ENCODE data around the gene TSPAN33. TPM values are rescaled to one million over a fixed set of nuclear protein-coding genes. Genes with fewer than 3 reads are reported as not detected.

TSPAN33 gene
- total and polyA plus RNA-seq, 10 of the 15 experiments (the other 5 are each of a cell fraction or from before 2014, with no cell fraction given): 12.0 to 123 (median 86.3) TPM

GRCh38 chr7:129203050-129203741 is 58.7 kb downstream of the TSPAN33 start (continued):
- TF ChIP-seq USF1 (IDR thresholded peaks at IDR 0.05; ENCODE audit: borderline replicate concordance, extremely low read length, insufficient read depth, low read depth, low read length) (no peak), ZBED1 (IDR thresholded peaks at IDR 0.05; ENCODE audit: borderline replicate concordance) (no peak), ZNF622 (IDR thresholded peaks at IDR 0.05) (no peak), RELA (IDR thresholded peaks at IDR 0.05; ENCODE audit: borderline replicate concordance, partially characterized antibody) (no peak), CHD2 (IDR thresholded peaks at IDR 0.05; ENCODE audit: borderline replicate concordance, low read depth, low read length) (no peak), RAD51 (IDR thresholded peaks at IDR 0.05) (no peak)

GRCh38 chr7:129205126-129205818 is 60.8 kb downstream of the TSPAN33 start:
- WGBS (ENCODE audit: insufficient coverage, insufficient replicate concordance, low lambda C conversion rate, missing lambda C conversion rate): 43% methylated on average over 29 of the region's 29 CpGs
- DNase-seq (ENCODE audit: low read depth, low spot score): no peak
- no peak for FAIRE-seq
- Histone ChIP-seq H3K27ac (ENCODE audit: control insufficient read depth, insufficient read depth) (no peak overlapping the region), H3K4me3 (no peak overlapping the region), H3K79me2 (ENCODE audit: control insufficient read depth, insufficient read depth, low read length) (no peaks in the 10 kb centered on the region), H4K20me1 (ENCODE audit: control insufficient read depth, insufficient read depth) (no peaks in the 10 kb centered on the region), H3K9me3 (replicated peaks; ENCODE audit: control insufficient read depth, insufficient read depth, low read length) (no peaks in the 10 kb centered on the region), H3K27me3 (replicated peaks in 1 of 2; ENCODE audit: control insufficient read depth in 2 of 2, insufficient read depth in 2 of 2, low read length in 1 of 2) (no peaks in the 10 kb centered on the region), H3K4me2 (ENCODE audit: control insufficient read depth, insufficient read depth) (no peak overlapping the region), H3K36me3 (ENCODE audit: control insufficient read depth in 2 of 2, insufficient read depth in 2 of 2, low read length in 1 of 2) (no peaks in the 10 kb centered on the region), H2AFZ (ENCODE audit: control insufficient read depth, low read depth, low read length) (no peak overlapping the region), H3K4me1 (ENCODE audit: control insufficient read depth, insufficient read depth, low read length) (no peaks in the 10 kb centered on the region), H3K9ac (ENCODE audit: control insufficient read depth, insufficient read depth, low read length) (no peak overlapping the region)
- POLR2A ChIA-PET: interaction anchor here (1.1 kb wide), 1 partner anchor 38 kb away, joined by 3 read pairs; no protein-coding TSS in a partner anchor
- RAD21 ChIA-PET (ENCODE audit: unreplicated experiment): no interaction called here
- TF ChIP-seq CTCF (IDR thresholded peaks at IDR 0.05 in 2 of 3, conservative IDR thresholded peaks at IDR 0.05 in 1 of 3; ENCODE audit: control insufficient read depth in 2 of 3, extremely low read depth in 1 of 3, insufficient read depth in 1 of 3, low read depth in 3 of 3, low read length in 3 of 3) (no peak), FOXM1 (IDR thresholded peaks at IDR 0.05; ENCODE audit: low read depth, low read length) (no peak), ATF2 (IDR thresholded peaks at IDR 0.05; ENCODE audit: low read length) (no peak), NBN (IDR thresholded peaks at IDR 0.05) (no peak), PRDM15 (CRISPR knock-in tag; IDR thresholded peaks at IDR 0.05) (no peak), EZH2 (IDR thresholded peaks at IDR 0.05; ENCODE audit: borderline replicate concordance, control insufficient read depth, low read depth, low read length) (no peak)
- no peak for ATAC-seq
- CTCF ChIA-PET: interaction anchor here (2.3 kb wide), 1 partner anchor 13 kb away, joined by 6 read pairs; no protein-coding TSS in a partner anchor
- intact Hi-C loops (cut with micrococcal nuclease; ENCODE audit: unreplicated experiment) (no loop called here), in situ Hi-C loops (cut with MboI) (no loop called here)
- SMC1A ChIA-PET (ENCODE audit: uncharacterized antibody, unreplicated experiment): interaction anchor here (0.5 kb wide), 1 partner anchor 25 kb away, joined by 3 read pairs; no protein-coding TSS in a partner anchor
- BruUV-seq (replicated peaks): no TSS peak

All from GM12878 (cell line).